Esophagus squamous epithelium (tissue), 5 donors: ENCODE data around the gene AGTRAP. TPM values are rescaled to one million over a fixed set of nuclear protein-coding genes. Genes with fewer than 3 reads are reported as not detected.
A peak's percentile ranks its signal among the peaks of the same experiment; 100 is the strongest.

Source experiments
- DNase-seq: peaks from one replicate; lab custom pipeline; 2025; lab: John Stamatoyannopoulos, UW
- H3K27ac ChIP-seq, 4 donors: fragments of 200-600 bp; sonication (generic); one replicate each; pipeline ENCODE4 v1.5.1; 2016 to 2019; ENCODE audit warnings: mild to moderate bottlenecking in 1 of 4
- H3K27me3 ChIP-seq, 4 donors: fragments of 200-600 bp; sonication (generic); 1 replicate in 3 of 4; 2 replicates in 1 of 4; pipeline versions ENCODE4 v1.5.1 to v1.6.0; 2017 to 2021; ENCODE audit warnings: antibody characterized with exemption in 1 of 4
- H3K36me3 ChIP-seq, 3 donors: fragments of 200-600 bp; sonication (generic); one replicate each; pipeline ENCODE4 v1.5.1; 2016 to 2019
- H3K4me1 ChIP-seq, 3 donors: fragments of 200-600 bp; sonication (generic); one replicate each; pipeline ENCODE4 v1.5.1; 2017 to 2019
- H3K4me3 ChIP-seq, 4 donors: fragments of 200-600 bp; sonication (generic); 1 replicate in 3 of 4; 2 replicates in 1 of 4; pipeline ENCODE4 v1.5.1; 2016 to 2019; ENCODE audit warnings: mild to moderate bottlenecking in 2 of 4, moderate library complexity in 1 of 4
- H3K9me3 ChIP-seq, 3 donors: fragments of 200-600 bp; sonication (generic); one replicate each; pipeline ENCODE4 v1.5.1; 2016 to 2019
- POLR2A ChIP-seq, 4 donors: fragments of 450-650 bp; IDR thresholded peaks; one replicate each; pipeline ENCODE4 v1.6.1; 2017; ENCODE audit warnings: antibody characterized with exemption in 4 of 4, mild to moderate bottlenecking in 4 of 4, moderate library complexity in 3 of 4
- WGBS, 2 donors: methylation state at CpG; one replicate each; pipeline ENCODE4 v1.1.5; 2018; 5-methylcytosine and 5-hydroxymethylcytosine counted together
- intact Hi-C: fragments of 100-400 bp; cut with DNase I; formaldehyde crosslinking; loops from one replicate; pipeline ENCODE4 v1.15.0; 2022
- total RNA-seq, 4 donors: library from RNA; depleted of rRNA; stranded (reverse); fragments of >200 nt; gene quantifications; one replicate each; pipeline ENCODE4 v1.1.0, GENCODE V29; 2016
- TF ChIP-seq, protein P1 (sequence below), 6 experiments: fragments of 450-650 bp in 4 of 6; fragments of 200-600 bp in 2 of 6; sonication (generic) in 2 of 6; IDR thresholded peaks; one replicate each; pipeline ENCODE4 v1.5.1; 2016 to 2019; ENCODE audit warnings: antibody characterized with exemption in 6 of 6, mild to moderate bottlenecking in 4 of 6, moderate library complexity in 4 of 6
- donor health status: DM: yes; HTN: yes; CAD: no.

Gene AGTRAP
- total RNA-seq, 4 donors from 2014 or later = 34.5 to 89.5 (median 50.7) TPM

DNA sequence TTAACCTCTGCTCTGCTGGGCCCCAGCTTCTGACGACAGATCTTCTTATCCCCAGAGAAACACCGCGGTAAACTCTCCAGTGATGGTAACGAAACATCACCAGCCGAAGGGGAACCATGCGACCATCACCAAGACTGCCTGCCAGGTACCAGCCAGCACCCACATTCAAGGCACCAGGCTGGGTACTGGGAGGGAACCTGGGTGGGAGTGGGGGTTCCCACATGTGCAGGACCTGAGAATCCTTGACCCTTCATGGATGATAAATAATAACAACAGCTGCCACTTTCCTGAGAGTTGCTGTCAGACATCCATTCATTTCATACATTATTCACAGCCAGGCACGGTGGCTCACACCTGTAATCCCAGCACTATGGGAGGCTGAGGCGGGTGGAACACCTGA lies 23.7 kb upstream of the AGTRAP start:
- 60 to 84% methylated on average over 2 to 7 of the region's 8 CpGs for WGBS, 2 donors
- Histone ChIP-seq H3K9me3 (no peaks in the 10 kb centered on the region), H3K27me3 (peaks cover 0 to 43% (median 0%) of the 10 kb centered on the region in 4 donors), H3K4me3 (no peak overlapping the region), H3K4me1 (peaks cover 0 to 7% (median 0%) of the 10 kb centered on the region in 3 donors), H3K36me3 (no peaks in the 10 kb centered on the region), H3K27ac (no peak overlapping the region)
- intact Hi-C loops = no loop called here
- TF ChIP-seq POLR2A (IDR thresholded peaks at IDR 0.05) = no peak
- TF ChIP-seq, protein P1, sequence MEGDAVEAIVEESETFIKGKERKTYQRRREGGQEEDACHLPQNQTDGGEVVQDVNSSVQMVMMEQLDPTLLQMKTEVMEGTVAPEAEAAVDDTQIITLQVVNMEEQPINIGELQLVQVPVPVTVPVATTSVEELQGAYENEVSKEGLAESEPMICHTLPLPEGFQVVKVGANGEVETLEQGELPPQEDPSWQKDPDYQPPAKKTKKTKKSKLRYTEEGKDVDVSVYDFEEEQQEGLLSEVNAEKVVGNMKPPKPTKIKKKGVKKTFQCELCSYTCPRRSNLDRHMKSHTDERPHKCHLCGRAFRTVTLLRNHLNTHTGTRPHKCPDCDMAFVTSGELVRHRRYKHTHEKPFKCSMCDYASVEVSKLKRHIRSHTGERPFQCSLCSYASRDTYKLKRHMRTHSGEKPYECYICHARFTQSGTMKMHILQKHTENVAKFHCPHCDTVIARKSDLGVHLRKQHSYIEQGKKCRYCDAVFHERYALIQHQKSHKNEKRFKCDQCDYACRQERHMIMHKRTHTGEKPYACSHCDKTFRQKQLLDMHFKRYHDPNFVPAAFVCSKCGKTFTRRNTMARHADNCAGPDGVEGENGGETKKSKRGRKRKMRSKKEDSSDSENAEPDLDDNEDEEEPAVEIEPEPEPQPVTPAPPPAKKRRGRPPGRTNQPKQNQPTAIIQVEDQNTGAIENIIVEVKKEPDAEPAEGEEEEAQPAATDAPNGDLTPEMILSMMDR (IDR thresholded peaks at IDR 0.05) = no peak
- no peak for DNase-seq

GRCh38 chr1:11713095-11713494 lies 22.8 kb upstream of the AGTRAP start:
- H3K4me1 ChIP-seq = no peaks in the 10 kb centered on the region
- TF ChIP-seq POLR2A (IDR thresholded peaks at IDR 0.05) = no peak
- TF ChIP-seq, protein P1 (IDR thresholded peaks at IDR 0.05) = no peak
- H3K4me3 ChIP-seq = no peak overlapping the region
- no peaks in the 10 kb centered on the region for H3K9me3 ChIP-seq
- WGBS, 2 donors = 79 to 80% methylated on average over 8 to 11 of the region's 11 CpGs
- DNase-seq = no peak
- intact Hi-C loops = no loop called here
- no peak overlapping the region for H3K27ac ChIP-seq
- peaks cover 0 to 42% (median 0%) of the 10 kb centered on the region in 4 donors for H3K27me3 ChIP-seq
- H3K36me3 ChIP-seq = no peaks in the 10 kb centered on the region

DNA sequence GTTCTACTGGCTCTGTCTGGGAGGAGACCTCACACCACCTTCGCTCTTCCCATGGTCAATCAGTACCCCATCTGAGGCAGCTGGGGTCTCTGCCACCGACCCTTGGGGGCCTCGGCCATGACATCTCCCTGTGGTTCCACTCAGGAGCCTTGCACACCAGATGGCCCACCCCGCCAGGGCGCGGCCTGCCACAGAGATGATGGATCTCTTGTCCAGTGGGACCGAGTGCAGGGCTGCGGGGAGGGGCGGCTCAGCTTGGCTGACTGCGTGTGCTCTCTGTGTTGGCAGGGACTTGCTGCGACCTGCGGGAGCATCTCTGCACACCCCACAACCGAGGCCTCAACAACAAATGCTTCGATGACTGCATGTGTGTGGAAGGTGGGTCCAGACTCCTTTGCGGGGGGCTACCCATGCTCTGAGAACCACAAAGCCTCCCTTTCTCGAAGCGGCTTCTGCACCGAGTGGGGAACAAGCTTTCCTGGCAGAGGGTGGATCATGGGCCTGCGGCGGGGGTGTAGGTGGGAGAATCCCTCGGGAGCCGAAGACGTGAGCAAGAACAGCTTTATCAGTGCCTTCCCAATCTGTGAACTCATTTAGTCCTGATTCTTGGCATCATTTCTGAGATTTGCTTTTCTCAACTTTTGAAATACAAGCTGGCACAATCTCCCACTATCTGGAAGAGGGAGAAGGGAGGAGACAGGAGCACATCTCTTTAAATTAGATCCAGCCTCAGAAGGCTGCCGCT lies 20.9 kb upstream of the AGTRAP start:
- Histone ChIP-seq H3K4me3 (no peak overlapping the region), H3K4me1 (peaks cover 0 to 14% (median 5%) of the 10 kb centered on the region in 3 donors), H3K9me3 (no peaks in the 10 kb centered on the region), H3K27me3 (peaks cover 0 to 29% (median 0%) of the 10 kb centered on the region in 4 donors), H3K27ac (no peak overlapping the region), H3K36me3 (no peaks in the 10 kb centered on the region)
- 62 to 72% methylated on average over 13 of the region's 24 CpGs for WGBS, 2 donors
- no peak for TF ChIP-seq POLR2A (IDR thresholded peaks at IDR 0.05)
- TF ChIP-seq, protein P1 (IDR thresholded peaks at IDR 0.05) = no peak
- intact Hi-C loops = no loop called here
- DNase-seq = no peak

DNA sequence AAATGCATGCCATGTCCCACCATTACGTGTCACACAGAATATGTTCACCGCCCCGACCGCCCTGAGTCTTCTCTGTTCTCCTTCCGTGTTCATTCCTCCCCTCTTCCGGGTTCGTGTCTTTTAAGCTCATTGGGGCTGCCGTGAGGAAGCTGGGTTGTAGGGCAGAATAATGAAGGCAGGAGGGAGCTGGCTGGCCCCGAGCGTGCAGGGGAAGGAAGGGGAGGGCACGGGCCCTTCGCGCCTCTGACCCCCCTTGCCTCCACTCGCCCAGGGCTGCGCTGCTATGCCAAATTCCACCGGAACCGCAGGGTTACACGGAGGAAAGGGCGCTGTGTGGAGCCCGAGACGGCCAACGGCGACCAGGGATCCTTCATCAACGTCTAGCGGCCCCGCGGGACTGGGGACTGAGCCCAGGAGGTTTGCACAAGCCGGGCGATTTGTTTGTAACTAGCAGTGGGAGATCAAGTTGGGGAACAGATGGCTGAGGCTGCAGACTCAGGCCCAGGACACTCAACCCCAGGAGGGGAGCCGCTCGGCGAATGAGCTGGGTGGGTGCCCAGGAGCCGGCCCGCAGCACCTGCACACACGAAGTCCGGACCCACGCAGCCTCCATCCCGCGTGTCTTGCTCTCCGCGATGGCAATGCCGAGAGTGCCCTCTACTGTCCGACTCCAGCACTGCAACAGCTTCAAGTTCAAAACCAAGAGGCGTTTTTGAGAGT lies 16.5 kb upstream of the AGTRAP start:
- peak; percentile 37 for DNase-seq
- H3K27me3 ChIP-seq = peaks cover 0 to 13% (median 0%) of the 10 kb centered on the region in 4 donors
- peaks cover 0 to 17% (median 7%) of the 10 kb centered on the region in 3 donors for H3K4me1 ChIP-seq
- no peaks in the 10 kb centered on the region for H3K9me3 ChIP-seq
- WGBS, 2 donors = 6 to 14% methylated on average over 18 to 24 of the region's 44 CpGs
- H3K36me3 ChIP-seq = no peaks in the 10 kb centered on the region
- intact Hi-C loops = loop anchor here (5.0 kb wide), 1 partner anchor 67 kb away; the partner anchor contains the start of genes FBXO2 and FBXO44
- peak overlapping the region; percentile 32 to 82 (median 71) for H3K27ac ChIP-seq
- TF ChIP-seq POLR2A (IDR thresholded peaks at IDR 0.05) = no peak
- TF ChIP-seq, protein P1 (IDR thresholded peaks at IDR 0.05) = peak; percentile 80 to 97 (median 94)
- H3K4me3 ChIP-seq = peak overlapping the region; percentile 24 to 66 (median 49)

GRCh38 chr1:11720033-11720376 lies 15.9 kb upstream of the AGTRAP start:
- DNase-seq = no peak

More at GRCh38 chr1:11720033-11720376, 15.9 kb upstream of the AGTRAP start:
- peaks cover 0 to 10% (median 0%) of the 10 kb centered on the region in 4 donors for H3K27me3 ChIP-seq
- no peaks in the 10 kb centered on the region for H3K9me3 ChIP-seq
- H3K27ac ChIP-seq = no peak overlapping the region
- H3K36me3 ChIP-seq = no peaks in the 10 kb centered on the region
- H3K4me3 ChIP-seq = peak overlapping the region in 1 of 4 donors; percentile 48
- intact Hi-C loops = loop anchor here (5.0 kb wide), 1 partner anchor 68 kb away; the partner anchor contains the start of genes FBXO2 and FBXO44
- peaks cover 0 to 17% (median 7%) of the 10 kb centered on the region in 3 donors for H3K4me1 ChIP-seq
- TF ChIP-seq, protein P1 (IDR thresholded peaks at IDR 0.05) = no peak
- TF ChIP-seq POLR2A (IDR thresholded peaks at IDR 0.05) = no peak
- 32 to 45% methylated on average over 3 to 8 of the region's 12 CpGs for WGBS, 2 donors
